Keratinocyte (primary cell): ENCODE results near the gene NSMCE1. TPM values are rescaled to one million over a fixed set of nuclear protein-coding genes. Genes with fewer than 3 reads are reported as not detected.

ENCODE experiments used
- DNase-seq: peaks from one replicate; pipeline ENCODE4 v3.0.0-alpha.2; 2011; ENCODE audit warnings: low read depth, missing footprints, low spot score
- FAIRE-seq: peaks from 2 replicates; lab custom pipeline; 2011; peaks lifted over from hg19 to GRCh38; lab: Jason Lieb, UNC
- H2AFZ ChIP-seq: 2 replicates; pipeline ENCODE4 v1.6.0; 2012; ENCODE audit warnings: low read length, control low read depth, inconsistent platforms; ENCODE audit not compliant: control insufficient read depth
- H3K27ac ChIP-seq: 2 replicates; pipeline ENCODE4 v1.5.1; 2011; ENCODE audit warnings: low read length; ENCODE audit not compliant: control insufficient read depth, insufficient read depth
- H3K27me3 ChIP-seq: 3 replicates; pipeline ENCODE4 v1.6.0; 2011; ENCODE audit warnings: low read length; ENCODE audit not compliant: control insufficient read depth, insufficient read depth; ENCODE audit errors: extremely low read depth
- H3K36me3 ChIP-seq, 2 experiments: 2 replicates in 1 of 2; 3 replicates in 1 of 2; pipeline ENCODE4 v1.5.1; 2011; ENCODE audit warnings: low read length in 2 of 2, mild to moderate bottlenecking in 1 of 2; ENCODE audit not compliant: control insufficient read depth in 2 of 2, insufficient read depth in 2 of 2; ENCODE audit errors: extremely low read depth in 1 of 2
- H3K4me1 ChIP-seq: 3 replicates; pipeline ENCODE4 v1.5.1; 2011; ENCODE audit warnings: low read length; ENCODE audit not compliant: control insufficient read depth, insufficient read depth; ENCODE audit errors: extremely low read depth
- H3K4me2 ChIP-seq: 3 replicates; pipeline ENCODE4 v1.6.0; 2011; ENCODE audit warnings: low read depth, low read length; ENCODE audit not compliant: control insufficient read depth, insufficient read depth; ENCODE audit errors: extremely low read depth
- H3K4me3 ChIP-seq, 3 experiments: fragments of 200-600 bp in 1 of 3; sonication (generic) in 1 of 3; 2 replicates in 2 of 3; 3 replicates in 1 of 3; pipeline ENCODE4 v1.5.1; 2011 to 2016; ENCODE audit warnings: low read length in 3 of 3, mild to moderate bottlenecking in 3 of 3, control low read depth in 2 of 3, inconsistent platforms in 1 of 3, low read depth in 1 of 3, mixed read lengths in 1 of 3, mixed run types in 1 of 3, moderate library complexity in 1 of 3; ENCODE audit not compliant: control insufficient read depth in 2 of 3, insufficient read depth in 2 of 3; ENCODE audit errors: extremely low read depth in 1 of 3
- H3K79me2 ChIP-seq: 2 replicates; pipeline ENCODE4 v1.6.0; 2012; ENCODE audit warnings: low read length; ENCODE audit not compliant: control insufficient read depth, insufficient read depth
- H3K9ac ChIP-seq: 3 replicates; pipeline ENCODE4 v1.6.0; 2011; ENCODE audit warnings: low read length; ENCODE audit not compliant: control insufficient read depth, insufficient read depth; ENCODE audit errors: extremely low read depth
- H3K9me1 ChIP-seq: 3 replicates; pipeline ENCODE4 v1.6.0; 2011; ENCODE audit warnings: low read length; ENCODE audit not compliant: control insufficient read depth, insufficient read depth; ENCODE audit errors: extremely low read depth
- H3K9me3 ChIP-seq: 2 replicates; pipeline ENCODE4 v1.5.1; 2012; ENCODE audit warnings: low read depth, low read length; ENCODE audit not compliant: control insufficient read depth
- H4K20me1 ChIP-seq: 3 replicates; pipeline ENCODE4 v1.6.0; 2011; ENCODE audit warnings: low read length; ENCODE audit not compliant: control insufficient read depth, insufficient read depth; ENCODE audit errors: extremely low read depth
- EZH2 ChIP-seq: IDR thresholded peaks from one replicate; pipeline ENCODE4 v1.6.1; 2012; ENCODE audit warnings: inconsistent platforms, mild to moderate bottlenecking, low read length, moderate library complexity
- dilution Hi-C: fragments of 300-500 bp; cut with MboI; formaldehyde crosslinking; loops from one replicate; pipeline ENCODE4 v1.7.0; 2020; ENCODE audit warnings: low sequenced_read_pairs; ENCODE audit not compliant: extremely low pct_ligation_motif_present
- polyA plus RNA-seq, 5 experiments: library from polyadenylated mRNA; depleted of rRNA in 3 of 5; stranded (reverse) in 3 of 5; stranded (forward) in 1 of 5; unstranded in 1 of 5; fragments of >200 nt; gene quantifications; 1 replicate in 1 of 5; 2 replicates in 3 of 5; 3 replicates in 1 of 5; pipeline versions ENCODE4 v1.2.1 to v1.2.3, GENCODE V29; 2011 to 2012; ENCODE audit warnings: missing spikeins in 2 of 5, low read depth in 1 of 5, low replicate concordance in 1 of 5
- TF ChIP-seq, protein P1 (sequence below), 3 experiments: IDR thresholded peaks in 1 of 3; conservative IDR thresholded peaks in 1 of 3; optimal IDR thresholded peaks in 1 of 3; 2 replicates in 2 of 3; 3 replicates in 1 of 3; pipeline versions ENCODE3 to v1.5.1; 2011; ENCODE audit warnings: low read length in 3 of 3, mild to moderate bottlenecking in 3 of 3, moderate library complexity in 2 of 3, control low read depth in 1 of 3, inconsistent platforms in 1 of 3; ENCODE audit not compliant: insufficient read depth in 2 of 3; ENCODE audit errors: extremely low read depth in 1 of 3

Gene NSMCE1
- polyA plus RNA-seq, 1 donor (not counting 4 experiments of a cell fraction or from before 2014, with no cell fraction given), result 55.9 TPM

DNA sequence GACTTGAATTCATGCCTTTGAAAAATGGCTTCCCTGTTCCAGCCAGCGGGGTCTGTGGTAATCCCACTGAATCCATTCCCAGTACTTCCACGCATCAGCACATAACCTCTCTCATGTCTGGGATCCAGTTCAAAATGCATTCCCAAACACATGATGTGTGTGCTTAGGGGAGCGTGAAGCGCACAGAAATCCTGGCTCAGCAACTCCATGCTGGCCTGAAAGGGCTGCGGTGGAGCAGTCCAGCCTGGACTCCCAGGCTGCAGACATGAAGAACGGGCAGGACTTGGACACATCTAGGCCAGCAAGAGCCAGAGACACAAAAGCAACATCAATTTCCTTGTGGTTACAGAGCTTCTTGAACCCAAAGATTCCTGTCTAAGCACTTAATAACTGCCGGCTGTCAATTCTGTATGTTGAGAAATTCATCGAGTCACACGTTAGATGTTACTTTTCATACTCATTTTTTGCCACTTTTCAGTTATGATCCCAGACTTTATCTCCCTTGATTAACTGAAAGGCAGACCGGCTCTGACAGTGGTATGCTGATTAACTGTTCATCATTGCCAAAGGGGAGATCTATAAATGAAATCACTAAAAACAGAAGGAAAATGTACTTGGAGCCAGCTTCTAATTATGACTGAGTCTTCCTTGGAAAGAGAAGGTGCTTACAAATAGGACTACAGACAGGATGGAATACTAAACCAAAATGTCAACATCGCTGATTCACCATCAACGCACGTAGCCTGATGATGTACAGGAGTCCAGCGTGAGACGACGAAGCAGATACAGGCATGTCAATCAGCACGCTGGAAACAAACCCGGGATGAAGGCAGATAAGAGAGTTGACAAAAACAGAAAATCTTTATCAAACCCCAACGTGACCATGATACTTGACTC is 23.0 kb downstream of the NSMCE1 start:
- H3K9me1 ChIP-seq, result no peaks in the 10 kb centered on the region
- H3K27me3 ChIP-seq, result no peaks in the 10 kb centered on the region
- no peak overlapping the region for H3K4me3 ChIP-seq
- H3K9me3 ChIP-seq, result no peaks in the 10 kb centered on the region
- no peak overlapping the region for H3K27ac ChIP-seq
- no peak for DNase-seq
- H2AFZ ChIP-seq, result no peak overlapping the region
- H3K79me2 ChIP-seq, result peaks cover 7% of the 10 kb centered on the region
- H3K4me1 ChIP-seq, result no peaks in the 10 kb centered on the region
- no peak for FAIRE-seq
- peaks cover 0 to 4% of the 10 kb centered on the region in 2 experiments for H3K36me3 ChIP-seq
- no peaks in the 10 kb centered on the region for H4K20me1 ChIP-seq
- no peak overlapping the region for H3K9ac ChIP-seq
- dilution Hi-C loops, result no loop called here
- no peak for TF ChIP-seq EZH2
- TF ChIP-seq, protein P1, sequence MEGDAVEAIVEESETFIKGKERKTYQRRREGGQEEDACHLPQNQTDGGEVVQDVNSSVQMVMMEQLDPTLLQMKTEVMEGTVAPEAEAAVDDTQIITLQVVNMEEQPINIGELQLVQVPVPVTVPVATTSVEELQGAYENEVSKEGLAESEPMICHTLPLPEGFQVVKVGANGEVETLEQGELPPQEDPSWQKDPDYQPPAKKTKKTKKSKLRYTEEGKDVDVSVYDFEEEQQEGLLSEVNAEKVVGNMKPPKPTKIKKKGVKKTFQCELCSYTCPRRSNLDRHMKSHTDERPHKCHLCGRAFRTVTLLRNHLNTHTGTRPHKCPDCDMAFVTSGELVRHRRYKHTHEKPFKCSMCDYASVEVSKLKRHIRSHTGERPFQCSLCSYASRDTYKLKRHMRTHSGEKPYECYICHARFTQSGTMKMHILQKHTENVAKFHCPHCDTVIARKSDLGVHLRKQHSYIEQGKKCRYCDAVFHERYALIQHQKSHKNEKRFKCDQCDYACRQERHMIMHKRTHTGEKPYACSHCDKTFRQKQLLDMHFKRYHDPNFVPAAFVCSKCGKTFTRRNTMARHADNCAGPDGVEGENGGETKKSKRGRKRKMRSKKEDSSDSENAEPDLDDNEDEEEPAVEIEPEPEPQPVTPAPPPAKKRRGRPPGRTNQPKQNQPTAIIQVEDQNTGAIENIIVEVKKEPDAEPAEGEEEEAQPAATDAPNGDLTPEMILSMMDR (optimal IDR thresholded peaks at IDR 0.05 in 1 of 3, IDR thresholded peaks at IDR 0.05 in 1 of 3, conservative IDR thresholded peaks at IDR 0.05 in 1 of 3; ENCODE audit: extremely low read depth in 1 of 3, insufficient read depth in 2 of 3, low read length in 3 of 3), result no peak
- no peak overlapping the region for H3K4me2 ChIP-seq

DNA sequence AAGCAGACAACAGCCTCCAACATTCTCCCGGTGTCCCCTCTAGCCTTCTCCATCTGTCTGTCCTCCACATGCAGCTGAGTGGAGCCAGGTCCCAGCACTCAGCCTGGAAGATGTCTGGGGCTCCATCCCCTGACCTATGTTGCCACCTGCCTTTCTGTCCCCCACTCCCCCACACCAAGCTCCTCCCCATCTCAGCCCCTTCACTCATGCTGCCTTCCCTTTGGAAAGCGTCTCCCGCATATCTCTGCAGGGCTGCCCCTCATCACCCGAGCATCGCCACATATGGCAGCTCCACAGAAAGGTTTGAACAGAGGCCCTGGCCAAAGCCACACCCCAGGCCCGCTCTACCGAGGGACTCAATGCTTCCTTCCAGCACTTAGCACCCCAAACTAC is 24.2 kb downstream of the NSMCE1 start:
- H3K79me2 ChIP-seq, result peaks cover 7% of the 10 kb centered on the region
- FAIRE-seq (no peak), DNase-seq (no peak)
- H3K27me3 ChIP-seq, result no peaks in the 10 kb centered on the region
- dilution Hi-C loops, result no loop called here
- H3K9ac ChIP-seq, result no peak overlapping the region
- H3K4me3 ChIP-seq, result no peak overlapping the region
- H3K9me1 ChIP-seq, result no peaks in the 10 kb centered on the region
- H3K4me2 ChIP-seq, result no peak overlapping the region
- peaks cover 0 to 6% of the 10 kb centered on the region in 2 experiments for H3K36me3 ChIP-seq
- H4K20me1 ChIP-seq, result no peaks in the 10 kb centered on the region
- no peaks in the 10 kb centered on the region for H3K4me1 ChIP-seq
- no peak overlapping the region for H3K27ac ChIP-seq
- H3K9me3 ChIP-seq, result no peaks in the 10 kb centered on the region
- no peak for TF ChIP-seq EZH2
- TF ChIP-seq, protein P1 (optimal IDR thresholded peaks at IDR 0.05 in 1 of 3, IDR thresholded peaks at IDR 0.05 in 1 of 3, conservative IDR thresholded peaks at IDR 0.05 in 1 of 3; ENCODE audit: extremely low read depth in 1 of 3, insufficient read depth in 2 of 3, low read length in 3 of 3), result no peak
- no peak overlapping the region for H2AFZ ChIP-seq
